ENCODE results near the gene ACTR1B.

ACTR1B gene

GRCh38 chr2:97704989-97705388, 41.1 kb upstream of the ACTR1B start:
- TF ChIP-seq ISL1 (CRISPR knock-in tag; IDR thresholded peaks at IDR 0.05) (no peak), ZFP30 (CRISPR knock-in tag; IDR thresholded peaks at IDR 0.05) (no peak), ZC3H10 (CRISPR knock-in tag; IDR thresholded peaks at IDR 0.05) (no peak), GLIS3 (CRISPR knock-in tag; IDR thresholded peaks at IDR 0.05) (no peak)
- TF ChIP-seq, protein P1, sequence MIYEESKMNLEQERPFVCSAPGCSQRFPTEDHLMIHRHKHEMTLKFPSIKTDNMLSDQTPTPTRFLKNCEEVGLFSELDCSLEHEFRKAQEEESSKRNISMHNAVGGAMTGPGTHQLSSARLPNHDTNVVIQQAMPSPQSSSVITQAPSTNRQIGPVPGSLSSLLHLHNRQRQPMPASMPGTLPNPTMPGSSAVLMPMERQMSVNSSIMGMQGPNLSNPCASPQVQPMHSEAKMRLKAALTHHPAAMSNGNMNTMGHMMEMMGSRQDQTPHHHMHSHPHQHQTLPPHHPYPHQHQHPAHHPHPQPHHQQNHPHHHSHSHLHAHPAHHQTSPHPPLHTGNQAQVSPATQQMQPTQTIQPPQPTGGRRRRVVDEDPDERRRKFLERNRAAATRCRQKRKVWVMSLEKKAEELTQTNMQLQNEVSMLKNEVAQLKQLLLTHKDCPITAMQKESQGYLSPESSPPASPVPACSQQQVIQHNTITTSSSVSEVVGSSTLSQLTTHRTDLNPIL (CRISPR knock-in tag; IDR thresholded peaks at IDR 0.05; ENCODE audit: low read depth), result no peak

DNA sequence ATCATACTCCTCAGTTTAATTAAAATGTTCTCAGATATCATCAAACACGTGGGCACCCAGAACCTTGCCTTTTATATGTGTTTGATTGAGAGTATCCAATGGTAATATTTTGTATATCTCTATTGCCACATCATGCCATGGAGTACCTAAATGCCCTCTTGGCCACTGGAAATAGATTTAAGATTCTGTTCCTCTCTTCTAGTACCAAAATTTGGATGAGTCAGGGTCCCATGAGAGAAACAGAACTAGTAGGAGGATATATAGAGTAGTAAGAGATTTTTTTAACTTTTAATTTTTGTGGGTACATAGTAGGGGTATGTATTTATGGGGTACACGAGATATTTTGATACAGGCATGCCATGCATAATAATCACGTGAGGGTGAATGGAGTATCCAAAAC, 39.9 kb upstream of the ACTR1B start:
- no peak for ATAC-seq
- TF ChIP-seq OSR1 (CRISPR knock-in tag; IDR thresholded peaks at IDR 0.05) (no peak), CSDC2 (CRISPR knock-in tag; IDR thresholded peaks at IDR 0.05) (no peak), SNAI2 (CRISPR knock-in tag; IDR thresholded peaks at IDR 0.05) (no peak), BACH2 (CRISPR knock-in tag; IDR thresholded peaks at IDR 0.05; ENCODE audit: borderline replicate concordance) (no peak), CSRNP3 (CRISPR knock-in tag; IDR thresholded peaks at IDR 0.05) (no peak), ZFP3 (CRISPR knock-in tag; IDR thresholded peaks at IDR 0.05) (no peak)

More at GRCh38 chr2:97704989-97705388, 41.1 kb upstream of the ACTR1B start:
- no peak for ATAC-seq

- ATAC-seq, result no peak
- TF ChIP-seq GLIS3 (CRISPR knock-in tag; IDR thresholded peaks at IDR 0.05), result no peak
- no peak for TF ChIP-seq SNAI2 (CRISPR knock-in tag; IDR thresholded peaks at IDR 0.05)
- no peak for TF ChIP-seq ISL1 (CRISPR knock-in tag; IDR thresholded peaks at IDR 0.05)
- TF ChIP-seq RARB (CRISPR knock-in tag; IDR thresholded peaks at IDR 0.05), result no peak
- no peak for TF ChIP-seq POU6F1 (CRISPR knock-in tag; IDR thresholded peaks at IDR 0.05; ENCODE audit: borderline replicate concordance, low read depth)
- no peak for TF ChIP-seq ZNF70 (CRISPR knock-in tag; IDR thresholded peaks at IDR 0.05)
- TF ChIP-seq ZC3H10 (CRISPR knock-in tag; IDR thresholded peaks at IDR 0.05), result no peak
- TF ChIP-seq, protein P1 (CRISPR knock-in tag; IDR thresholded peaks at IDR 0.05; ENCODE audit: low read depth), result no peak
- TF ChIP-seq ZFP30 (CRISPR knock-in tag; IDR thresholded peaks at IDR 0.05), result no peak
These were observed 39.1 kb upstream of the ACTR1B start for GRCh38 chr2:97702731-97703470.

DNA sequence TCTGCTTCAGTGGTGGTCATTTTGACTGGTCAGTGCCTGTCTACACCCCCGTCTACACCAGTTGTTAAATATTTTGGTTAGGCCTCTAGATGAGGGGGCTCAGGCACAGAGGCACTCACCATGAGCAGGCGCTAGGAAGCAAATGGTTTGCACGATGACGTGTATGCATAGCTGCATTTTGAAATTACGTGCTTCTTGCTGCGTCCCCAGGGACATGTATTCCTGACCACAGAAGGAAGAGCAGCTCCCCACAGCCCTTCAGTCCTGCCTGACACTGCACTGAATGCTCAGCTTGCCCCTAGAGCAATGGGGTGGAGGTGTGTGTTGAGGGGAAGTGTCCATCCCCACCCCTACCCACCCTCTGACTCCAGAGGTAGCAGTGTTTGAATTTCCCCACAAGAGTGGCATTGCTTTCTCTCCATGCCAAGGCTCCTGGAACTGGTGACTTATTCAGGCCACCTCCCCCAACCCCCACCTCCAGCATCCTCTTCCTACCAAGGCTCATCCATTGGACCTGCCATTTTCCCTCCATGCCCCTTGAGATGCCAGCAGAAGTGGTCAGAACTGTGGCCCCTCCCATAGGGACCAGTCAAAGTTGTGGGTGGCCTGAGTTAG, 38.1 kb upstream of the ACTR1B start:
- TF ChIP-seq POU6F1 (CRISPR knock-in tag; IDR thresholded peaks at IDR 0.05; ENCODE audit: borderline replicate concordance, low read depth), result no peak
- no peak for TF ChIP-seq PPARA (CRISPR knock-in tag; IDR thresholded peaks at IDR 0.05; ENCODE audit: borderline replicate concordance)
- TF ChIP-seq OSR1 (CRISPR knock-in tag; IDR thresholded peaks at IDR 0.05), result no peak
- no peak for TF ChIP-seq BACH2 (CRISPR knock-in tag; IDR thresholded peaks at IDR 0.05; ENCODE audit: borderline replicate concordance)
- TF ChIP-seq ZNF70 (CRISPR knock-in tag; IDR thresholded peaks at IDR 0.05), result no peak
- no peak for TF ChIP-seq ESRRG (CRISPR knock-in tag; IDR thresholded peaks at IDR 0.05)
- no peak for TF ChIP-seq ZNF8 (CRISPR knock-in tag; IDR thresholded peaks at IDR 0.05)
- no peak for TF ChIP-seq PATZ1 (CRISPR knock-in tag; IDR thresholded peaks at IDR 0.05; ENCODE audit: borderline replicate concordance)
- no peak for TF ChIP-seq GLIS3 (CRISPR knock-in tag; IDR thresholded peaks at IDR 0.05)
- TF ChIP-seq RARB (CRISPR knock-in tag; IDR thresholded peaks at IDR 0.05), result no peak
- no peak for TF ChIP-seq ARNTL (CRISPR knock-in tag; IDR thresholded peaks at IDR 0.05; ENCODE audit: borderline replicate concordance, low read depth)

More for the DNA sequence above, 38.1 kb upstream of the ACTR1B start:
- ATAC-seq, result no peak
